GM23248 (cell line): ENCODE results near the gene ZCCHC24.

ENCODE experiments used
- EZH2 ChIP-seq: fragments of 200-600 bp; sonication (generic); IDR thresholded peaks from 2 replicates; pipeline ENCODE4 v1.6.1; 2018; ENCODE audit warnings: antibody characterized with exemption, mild to moderate bottlenecking; ENCODE audit not compliant: insufficient read depth, poor library complexity, severe bottlenecking
- EZH2phosphoT487 ChIP-seq: fragments of 200-600 bp; sonication (generic); IDR thresholded peaks from 2 replicates; pipeline ENCODE4 v1.6.1; 2018; ENCODE audit warnings: antibody characterized with exemption, moderate library complexity, mild to moderate bottlenecking, low read depth; ENCODE audit not compliant: insufficient read depth

DNA sequence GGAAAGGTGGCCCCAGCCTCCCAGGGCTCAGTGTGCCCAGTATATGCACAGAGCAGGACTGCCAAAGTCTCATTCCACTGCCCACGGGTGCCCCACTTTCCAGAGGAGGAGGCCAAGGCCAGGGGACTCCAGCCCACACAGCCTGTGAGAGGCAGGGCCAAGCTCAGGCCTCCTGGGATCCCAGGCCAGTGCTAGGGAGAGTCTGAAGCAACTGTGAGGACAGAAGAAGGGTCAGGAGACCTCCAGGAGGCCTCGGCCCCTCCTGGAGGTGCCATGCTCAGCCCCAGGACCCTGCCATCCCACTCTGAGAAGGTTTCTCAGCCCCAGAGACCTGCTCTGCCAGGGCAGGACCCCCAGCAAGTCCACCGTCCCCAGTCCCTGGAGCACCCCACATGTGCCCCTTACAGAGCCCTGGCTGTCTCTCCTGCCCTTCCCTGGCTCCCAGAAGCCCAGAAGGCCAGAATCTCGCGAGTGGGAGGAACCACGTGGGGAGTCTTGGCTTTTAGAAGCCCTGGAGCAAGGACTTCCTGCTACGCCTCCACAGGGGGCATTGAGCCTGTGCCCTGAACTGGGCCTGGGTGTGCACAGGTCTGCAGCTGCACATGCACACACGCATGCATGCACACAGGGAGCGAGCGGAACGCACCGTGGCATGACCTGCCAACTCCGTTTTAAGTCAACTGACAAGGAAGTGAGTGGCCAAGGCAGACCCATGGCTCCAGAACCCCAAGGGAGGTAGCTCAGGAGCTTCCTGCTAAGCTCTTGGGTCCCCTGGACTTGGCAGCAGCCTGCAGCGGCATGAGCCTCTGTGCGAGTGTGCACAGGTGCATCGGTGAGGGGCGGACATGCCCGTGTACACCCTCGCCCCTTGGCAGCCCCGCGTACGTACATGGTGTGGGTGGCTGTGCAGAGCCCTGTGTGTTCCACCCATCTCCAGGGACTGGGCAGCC lies 33.6 kb downstream of the ZCCHC24 start:
- TF ChIP-seq EZH2 (no peak), EZH2phosphoT487 (no peak)
